Transverse colon (tissue), 4 donors: ENCODE measurements around the gene PIGA. TPM values are rescaled to one million over a fixed set of nuclear protein-coding genes. Genes with fewer than 3 reads are reported as not detected.

Experiments
- DNase-seq: peaks from one replicate; pipeline ENCODE4 v3.0.0-alpha.2; 2019
- H3K27ac ChIP-seq, 4 donors: fragments of 200-600 bp; sonication (generic); 2 replicates each; pipeline ENCODE4 v1.5.1; 2016 to 2018; ENCODE audit warnings: inconsistent platforms in 4 of 4
- H3K27me3 ChIP-seq: fragments of 200-600 bp; sonication (generic); 2 replicates; pipeline ENCODE4 v1.5.1; 2017; ENCODE audit warnings: inconsistent platforms
- H3K36me3 ChIP-seq, 4 donors: fragments of 200-600 bp; sonication (generic); 2 replicates each; pipeline ENCODE4 v1.5.1; 2017 to 2019; ENCODE audit warnings: inconsistent platforms in 4 of 4
- H3K4me1 ChIP-seq, 4 donors: fragments of 200-600 bp; sonication (generic); 2 replicates each; pipeline ENCODE4 v1.5.1; 2017 to 2020; ENCODE audit warnings: inconsistent platforms in 4 of 4
- H3K4me3 ChIP-seq, 4 donors: fragments of 200-600 bp; sonication (generic); 1 replicate in 1 of 4; 2 replicates in 3 of 4; pipeline versions ENCODE4 v1.5.1 to v1.6.1; 2017 to 2019; ENCODE audit warnings: inconsistent platforms in 4 of 4
- H3K9me3 ChIP-seq, 2 donors: fragments of 200-600 bp; sonication (generic); 2 replicates each; pipeline ENCODE4 v1.5.1; 2017 to 2019; ENCODE audit warnings: inconsistent platforms in 2 of 2
- CTCF ChIP-seq, 5 experiments: fragments of 200-600 bp in 3 of 5; fragments of 450-650 bp in 2 of 5; sonication (generic) in 3 of 5; IDR thresholded peaks; 1 replicate in 2 of 5; 2 replicates in 3 of 5; pipeline ENCODE4 v1.5.1; 2016 to 2017; ENCODE audit warnings: antibody characterized with exemption in 5 of 5, inconsistent platforms in 3 of 5, mild to moderate bottlenecking in 2 of 5, moderate library complexity in 1 of 5
- EP300 ChIP-seq: sonication (generic); formaldehyde crosslinking; IDR thresholded peaks from one replicate; pipeline ENCODE4 v1.6.1; 2017; ENCODE audit warnings: antibody characterized with exemption, low read depth
- POLR2A ChIP-seq: fragments of 450-650 bp; IDR thresholded peaks from one replicate; pipeline ENCODE4 v1.6.1; 2016; ENCODE audit warnings: antibody characterized with exemption, mild to moderate bottlenecking, moderate library complexity
- POLR2AphosphoS5 ChIP-seq, 3 donors: sonication (generic); formaldehyde crosslinking; IDR thresholded peaks; one replicate each; pipeline ENCODE4 v1.6.1; 2016; ENCODE audit warnings: antibody characterized with exemption in 3 of 3
- WGBS, 2 donors: methylation state at CpG; one replicate each; pipeline ENCODE4 v1.1.5; 2018; ENCODE audit warnings: low coverage in 1 of 2; 5-methylcytosine and 5-hydroxymethylcytosine counted together
- in situ Hi-C, 4 donors: fragments of 200-750 bp; cut with MboI; loops; one replicate each; pipeline versions ENCODE4 v1.15.0 to v1.15.1; 2017; ENCODE audit warnings: low sequenced_read_pairs in 3 of 4, low pct_ligation_motif_present in 1 of 4, low pct_unique_long_range_greater_than_20kb in 1 of 4
- intact Hi-C: fragments of 100-400 bp; cut with DNase I; formaldehyde crosslinking; loops from one replicate; pipeline ENCODE4 v1.15.1; 2023; ENCODE audit warnings: low total_unique reads
- total RNA-seq, 4 donors: library from RNA; depleted of rRNA; stranded (reverse); fragments of >200 nt; gene quantifications; one replicate each; pipeline ENCODE4 v1.1.0, GENCODE V29; 2016

Gene PIGA
- total RNA-seq, 4 donors from 2014 or later: 6.6 to 53.9 (median 12.7) TPM

GRCh38 chrX:15299941-15300851 lies 35.1 kb downstream of the PIGA start:
- Histone ChIP-seq H3K9me3 (no peaks in the 10 kb centered on the region), H3K27ac (peak overlapping the region; percentile 9 to 49 (median 36)), H3K4me1 (peaks cover 0 to 4% (median 0%) of the 10 kb centered on the region in 4 donors), H3K27me3 (no peaks in the 10 kb centered on the region), H3K36me3 (no peaks in the 10 kb centered on the region), H3K4me3 (no peak overlapping the region)
- in situ Hi-C loops: no loop called here
- no peak for DNase-seq
- intact Hi-C loops: no loop called here
- TF ChIP-seq EP300 (no peak), CTCF (IDR thresholded peaks at IDR 0.05) (peak; percentile 29 to 47 (median 32)), POLR2A (no peak), POLR2AphosphoS5 (IDR thresholded peaks at IDR 0.05) (no peak)
- 31% methylated on average over 3 to 4 of the region's 4 CpGs for WGBS, 2 donors

GRCh38 chrX:15298780-15299179 lies 36.5 kb downstream of the PIGA start:
- Histone ChIP-seq H3K9me3 (no peaks in the 10 kb centered on the region), H3K36me3 (no peaks in the 10 kb centered on the region), H3K27me3 (no peaks in the 10 kb centered on the region), H3K27ac (peak overlapping the region in 2 of 4 donors; percentile 6 to 12), H3K4me3 (no peak overlapping the region), H3K4me1 (peaks cover 0 to 4% (median 0%) of the 10 kb centered on the region in 4 donors)
- TF ChIP-seq POLR2A: no peak
- no peak for TF ChIP-seq POLR2AphosphoS5 (IDR thresholded peaks at IDR 0.05)
- TF ChIP-seq EP300: no peak
- no peak for TF ChIP-seq CTCF (IDR thresholded peaks at IDR 0.05)
- in situ Hi-C loops (no loop called here), intact Hi-C loops (no loop called here)
- DNase-seq: no peak
- 60 to 74% methylated on average over 1 to 3 of the region's 3 CpGs for WGBS, 2 donors

GRCh38 chrX:15298201-15298600 lies 37.1 kb downstream of the PIGA start:
- WGBS, 2 donors: 65% methylated on average over 2 of the region's 2 CpGs; no CpG with 5 or more reads in 1 of the 2 donors
- Histone ChIP-seq H3K27ac (peak overlapping the region in 2 of 4 donors; percentile 6 to 12), H3K4me3 (no peak overlapping the region), H3K9me3 (no peaks in the 10 kb centered on the region), H3K4me1 (peaks cover 0 to 4% (median 0%) of the 10 kb centered on the region in 4 donors), H3K36me3 (no peaks in the 10 kb centered on the region), H3K27me3 (no peaks in the 10 kb centered on the region)
- intact Hi-C loops: no loop called here
- in situ Hi-C loops: no loop called here
- no peak for TF ChIP-seq CTCF (IDR thresholded peaks at IDR 0.05)
- no peak for TF ChIP-seq POLR2A
- TF ChIP-seq EP300: no peak
- TF ChIP-seq POLR2AphosphoS5 (IDR thresholded peaks at IDR 0.05): no peak
- no peak for DNase-seq

- Histone ChIP-seq H3K4me3 (no peak overlapping the region), H3K9me3 (no peaks in the 10 kb centered on the region), H3K27me3 (no peaks in the 10 kb centered on the region), H3K4me1 (no peaks in the 10 kb centered on the region), H3K27ac (no peak overlapping the region), H3K36me3 (no peaks in the 10 kb centered on the region)
- TF ChIP-seq CTCF (IDR thresholded peaks at IDR 0.05): no peak
- TF ChIP-seq POLR2A: no peak
- no peak for TF ChIP-seq POLR2AphosphoS5 (IDR thresholded peaks at IDR 0.05)
- no peak for TF ChIP-seq EP300
- DNase-seq: no peak
- 88% methylated on average over 2 of the region's 2 CpGs; no CpG with 5 or more reads in 1 of the 2 donors for WGBS, 2 donors
- intact Hi-C loops: no loop called here
- in situ Hi-C loops: no loop called here
Measured at GRCh38 chrX:15293451-15293850, 41.9 kb downstream of the PIGA start.
